HPDE6-E6E7 (cell line): ENCODE data around the gene IGFBPL1.
"Not testable (repeated sequence)": the region's sequence is repeated elsewhere in the genome, so short reads cannot be mapped to it uniquely, and the experiment has no call there.

ENCODE experiments used
- DNase-seq: peaks from one replicate; pipeline ENCODE4 v3.0.0; 2011; ENCODE audit warnings: missing footprints; ENCODE audit errors: extremely low spot score

IGFBPL1 gene

GRCh38 chr9:38399191-38399590, 25.1 kb downstream of the IGFBPL1 start:
- DNase-seq: not testable (repeated sequence)

GRCh38 chr9:38396371-38396671, 27.9 kb downstream of the IGFBPL1 start:
- no peak for DNase-seq

GRCh38 chr9:38395653-38396370, 28.4 kb downstream of the IGFBPL1 start:
- no peak for DNase-seq

GRCh38 chr9:38394416-38394815, 29.8 kb downstream of the IGFBPL1 start:
- DNase-seq: no peak

- DNase-seq: no peak
Measured at GRCh38 chr9:38393128-38393796, 31.0 kb downstream of the IGFBPL1 start.

- DNase-seq: peak; percentile 80
Measured at GRCh38 chr9:38392235-38393127, 31.8 kb downstream of the IGFBPL1 start, which contains the start of gene ALDH1B1. Gene ALDH1B1 (plus strand): TSS chr9:38392702. CDS start chr9:38395749, 3,047 bp downstream.

GRCh38 chr9:38391278-38392118, 32.8 kb downstream of the IGFBPL1 start:
- DNase-seq: no peak

GRCh38 chr9:38390851-38391250, 33.4 kb downstream of the IGFBPL1 start:
- no peak for DNase-seq

GRCh38 chr9:38390442-38390841, 33.8 kb downstream of the IGFBPL1 start:
- no peak for DNase-seq

- no peak for DNase-seq
Measured at GRCh38 chr9:38389313-38389712, 34.9 kb downstream of the IGFBPL1 start.

GRCh38 chr9:38388283-38389223, 35.7 kb downstream of the IGFBPL1 start:
- no peak for DNase-seq

- DNase-seq: no peak
Measured at GRCh38 chr9:38387751-38388150, 36.5 kb downstream of the IGFBPL1 start.

GRCh38 chr9:38387066-38387465, 37.2 kb downstream of the IGFBPL1 start:
- DNase-seq: no peak

- no peak for DNase-seq
Measured at GRCh38 chr9:38386319-38386895, 37.8 kb downstream of the IGFBPL1 start.

GRCh38 chr9:38385896-38386295, 38.4 kb downstream of the IGFBPL1 start:
- no peak for DNase-seq

- no peak for DNase-seq
Measured at GRCh38 chr9:38384990-38385848, 39.0 kb downstream of the IGFBPL1 start.

GRCh38 chr9:38382141-38382540, 42.1 kb downstream of the IGFBPL1 start:
- no peak for DNase-seq

- no peak for DNase-seq
Measured at GRCh38 chr9:38380872-38381534, 43.3 kb downstream of the IGFBPL1 start.
